SHP77 treated with DMSO at 0.1 percent for 48 hours (cell line): Measurements from ENCODE around the gene PGAP3.

Experiments used
- DNase-seq: peaks from one replicate; lab custom pipeline; 2025; lab: John Stamatoyannopoulos, UW

PGAP3 gene

DNA sequence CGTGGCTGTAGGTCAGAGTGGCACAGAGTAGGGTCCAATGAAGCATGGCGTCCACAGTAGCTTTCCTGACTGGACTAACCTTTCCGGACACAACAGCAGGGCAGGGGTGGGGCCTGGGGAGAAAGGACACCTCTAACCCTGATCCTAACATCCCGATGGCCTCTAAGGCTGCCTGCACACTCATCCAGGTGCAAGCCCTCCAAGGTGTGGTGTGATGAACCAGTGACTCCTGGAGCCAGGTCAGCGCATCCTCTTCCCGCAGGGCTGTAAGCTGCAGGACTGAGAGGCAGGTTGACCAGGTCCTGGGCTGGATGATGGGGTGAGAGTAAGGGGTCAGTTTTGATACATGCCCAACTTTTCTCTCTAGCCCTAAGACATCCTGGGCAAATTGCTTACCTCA lies 8.9 kb upstream of the PGAP3 start:
- no peak for DNase-seq

DNA sequence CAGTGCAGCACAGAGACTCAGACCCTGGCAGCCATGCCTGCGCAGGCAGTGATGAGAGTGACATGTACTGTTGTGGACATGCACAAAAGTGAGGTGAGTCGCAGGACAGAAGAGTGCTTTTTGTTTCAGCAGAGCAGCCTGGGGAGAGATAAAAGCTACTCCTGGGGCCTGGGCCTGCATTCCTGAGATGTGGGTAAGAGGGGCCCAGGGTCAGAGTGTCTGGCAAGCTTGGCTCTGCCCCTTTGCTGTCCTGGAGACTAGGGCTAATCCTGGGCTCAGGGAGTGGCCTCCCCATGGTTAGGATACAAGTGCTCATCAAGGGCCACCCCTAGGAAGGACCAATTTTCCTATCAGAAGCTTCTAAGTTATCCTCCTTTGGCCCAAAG lies 7.2 kb upstream of the PGAP3 start:
- no peak for DNase-seq

DNA sequence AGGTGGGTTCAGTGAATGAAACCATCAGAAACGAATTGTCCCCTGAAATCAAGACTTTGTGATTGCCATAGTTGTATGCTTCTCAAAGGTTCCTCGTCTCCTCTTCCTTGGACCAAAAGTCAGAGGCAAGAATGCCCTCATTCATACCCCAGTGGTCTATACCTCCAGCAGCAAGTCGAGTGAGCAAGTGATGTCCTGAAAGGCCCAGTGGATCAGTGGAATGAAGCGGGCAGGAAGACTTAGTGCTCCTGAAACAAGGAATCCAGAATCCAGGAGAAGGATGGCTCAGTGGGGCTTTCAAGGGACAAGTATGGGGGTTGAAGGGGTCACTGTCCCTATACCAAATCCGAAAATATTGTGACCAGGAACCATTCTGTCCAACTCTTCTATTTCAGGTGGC lies 6.7 kb upstream of the PGAP3 start:
- no peak for DNase-seq

DNA sequence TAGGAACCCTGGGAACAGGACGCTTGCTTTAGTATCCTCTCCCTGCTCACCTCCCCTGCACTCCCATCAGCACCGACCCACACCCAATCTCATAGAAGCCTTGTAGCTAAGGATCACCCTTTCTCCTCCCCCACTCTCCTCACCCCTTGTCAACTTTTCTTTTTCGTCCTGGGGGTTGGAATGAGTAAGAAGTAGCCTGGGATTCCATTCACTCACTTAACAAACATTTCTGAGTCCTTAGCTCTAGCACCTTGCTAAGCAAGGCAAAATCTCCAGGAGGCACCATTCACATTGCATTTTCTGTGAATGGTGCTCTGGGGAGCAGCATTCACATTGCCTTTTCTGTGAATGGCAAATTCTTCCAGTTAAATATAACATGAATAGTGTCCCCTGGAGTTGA lies 1.1 kb upstream of the PGAP3 start:
- DNase-seq, result no peak

DNA sequence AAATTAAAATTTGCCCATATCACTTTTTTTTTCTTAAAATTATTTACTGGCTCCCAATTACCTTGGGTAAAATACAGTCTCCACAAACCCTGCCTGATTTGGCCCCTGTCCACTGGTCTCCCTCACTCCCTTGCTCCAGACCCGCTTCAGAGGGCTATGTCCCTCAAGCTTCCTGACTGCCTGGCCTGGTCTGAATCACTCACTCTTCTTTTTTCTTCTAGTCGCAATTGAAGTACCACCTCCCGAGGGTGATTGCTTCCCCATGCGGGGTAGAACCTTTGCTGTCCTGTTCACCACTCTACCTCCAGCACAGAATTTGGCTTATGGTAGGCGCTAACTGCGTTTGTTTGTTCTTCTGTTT lies 598 bp upstream of the PGAP3 start:
- no peak for DNase-seq

DNA sequence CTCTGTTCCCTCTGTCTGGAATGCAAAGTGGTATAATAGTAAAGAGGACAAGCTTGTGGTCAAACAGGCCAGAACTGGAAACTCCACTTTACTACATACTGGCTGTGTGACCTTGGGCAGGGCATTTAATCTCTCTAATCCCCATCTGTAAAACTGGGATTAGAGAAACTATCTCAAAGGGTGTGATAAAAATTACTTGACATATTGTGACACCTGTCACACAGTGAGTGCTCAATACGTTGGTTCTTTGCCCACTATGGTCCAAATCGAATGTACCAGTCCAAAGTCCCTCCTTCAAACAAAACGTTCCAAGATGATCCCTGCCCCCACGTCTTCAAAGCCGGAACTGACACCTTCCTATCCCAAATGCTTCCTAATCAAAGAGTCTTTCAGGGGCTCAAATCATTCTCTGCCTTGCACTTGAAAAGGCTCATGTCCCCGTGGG lies 734 bp downstream of the PGAP3 start:
- DNase-seq, result no peak

DNA sequence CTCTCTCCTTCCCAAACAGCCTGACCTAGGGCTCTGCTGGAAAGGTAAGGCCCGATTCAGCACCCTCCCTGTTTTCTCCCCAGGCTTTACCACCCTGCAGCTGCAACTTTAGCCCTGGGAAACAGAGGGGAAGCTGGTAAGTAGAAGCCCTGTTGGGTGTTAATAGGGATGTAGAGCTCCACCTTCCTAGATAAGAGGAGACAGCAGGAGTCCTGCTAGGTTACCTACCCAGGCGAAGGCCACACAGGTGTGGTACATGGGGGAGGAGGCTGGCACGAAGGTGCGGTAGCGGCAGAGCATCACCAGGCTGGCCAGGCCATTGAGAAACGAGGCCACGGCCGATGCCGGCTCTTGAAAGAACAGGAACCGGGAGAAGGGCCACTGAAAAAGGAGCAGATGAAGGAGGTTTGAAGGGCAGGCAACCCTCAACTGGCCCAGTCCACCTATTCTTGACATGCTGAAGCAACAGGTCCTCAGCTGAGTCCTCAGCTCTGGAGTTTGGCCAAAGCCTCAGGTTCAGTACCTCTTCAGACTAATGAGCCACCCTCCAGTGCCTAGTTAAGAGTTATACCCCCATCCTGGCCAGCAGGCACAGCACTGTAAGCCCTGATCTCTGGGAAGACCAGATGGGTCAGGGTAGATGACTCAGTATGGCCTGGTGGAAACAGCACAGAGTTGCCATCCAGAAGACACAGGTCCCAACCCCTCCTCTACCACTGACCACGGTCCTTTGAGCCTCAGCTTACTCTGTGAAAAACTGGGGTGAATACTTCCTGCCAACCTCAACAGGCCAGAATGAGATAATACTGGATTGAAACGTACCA lies 3.3 kb downstream of the PGAP3 start:
- no peak for DNase-seq

DNA sequence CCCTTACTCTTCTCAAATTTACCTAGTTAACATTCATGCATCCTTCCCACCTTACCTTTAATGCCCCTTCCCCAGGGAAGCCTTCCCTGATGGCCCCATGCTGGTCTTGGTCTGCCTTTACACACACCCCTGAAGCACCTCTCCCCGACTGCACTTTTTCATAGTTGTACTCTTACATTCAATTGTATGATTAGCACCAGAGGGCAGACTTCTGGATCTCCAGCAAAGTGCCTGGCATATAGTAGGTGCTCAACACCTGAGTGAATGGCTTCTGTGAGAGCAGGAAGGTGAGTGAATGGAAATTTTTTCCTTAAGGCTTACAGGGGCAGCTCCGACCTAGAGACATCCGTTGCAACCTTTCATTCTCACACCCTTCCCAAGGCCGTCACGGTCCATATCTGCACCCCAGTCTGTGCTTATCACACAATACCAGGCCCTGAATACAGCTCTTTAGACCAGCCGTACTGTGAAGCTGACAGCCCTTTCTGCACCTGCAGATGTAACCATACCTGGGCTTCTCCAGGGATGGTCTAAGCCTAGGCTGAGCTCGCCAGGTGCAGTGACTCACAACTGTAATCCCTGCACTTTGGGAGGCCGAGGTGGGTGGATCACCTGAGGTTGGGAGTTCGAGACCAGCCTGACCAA lies 4.4 kb downstream of the PGAP3 start:
- DNase-seq, result no peak

DNA sequence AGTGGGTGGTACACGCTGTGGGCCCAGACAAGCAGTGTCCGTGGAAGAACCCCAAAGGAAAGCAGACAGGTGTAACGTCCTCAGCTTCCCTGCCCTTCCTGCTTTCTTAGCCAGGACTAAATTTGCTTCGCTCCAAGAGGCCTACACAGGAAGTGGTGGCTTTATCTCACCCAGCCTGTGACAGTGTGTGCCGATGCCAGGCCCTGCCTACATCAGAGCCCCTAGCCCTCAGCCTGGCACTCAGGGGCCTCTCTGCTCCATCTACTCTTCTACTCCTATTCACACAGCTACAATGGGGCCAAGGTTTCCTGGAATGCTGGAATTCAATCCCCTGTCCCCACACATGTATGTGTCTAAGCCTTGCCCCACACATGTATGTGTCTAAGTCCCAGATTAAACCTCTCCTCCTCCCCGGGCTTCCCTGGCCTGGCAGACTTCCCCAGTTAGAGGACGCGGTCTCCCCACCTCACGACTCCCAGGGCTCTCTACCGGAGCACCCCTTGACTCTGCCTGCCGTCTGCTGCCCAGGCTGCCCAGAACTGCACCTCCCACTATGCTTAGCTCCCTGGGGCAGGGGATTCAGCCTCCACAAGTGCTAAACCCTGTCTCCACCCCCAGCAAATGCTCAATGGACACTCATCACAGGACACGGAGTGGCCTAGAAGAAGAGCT lies 8.2 kb downstream of the PGAP3 start:
- DNase-seq, result no peak

DNA sequence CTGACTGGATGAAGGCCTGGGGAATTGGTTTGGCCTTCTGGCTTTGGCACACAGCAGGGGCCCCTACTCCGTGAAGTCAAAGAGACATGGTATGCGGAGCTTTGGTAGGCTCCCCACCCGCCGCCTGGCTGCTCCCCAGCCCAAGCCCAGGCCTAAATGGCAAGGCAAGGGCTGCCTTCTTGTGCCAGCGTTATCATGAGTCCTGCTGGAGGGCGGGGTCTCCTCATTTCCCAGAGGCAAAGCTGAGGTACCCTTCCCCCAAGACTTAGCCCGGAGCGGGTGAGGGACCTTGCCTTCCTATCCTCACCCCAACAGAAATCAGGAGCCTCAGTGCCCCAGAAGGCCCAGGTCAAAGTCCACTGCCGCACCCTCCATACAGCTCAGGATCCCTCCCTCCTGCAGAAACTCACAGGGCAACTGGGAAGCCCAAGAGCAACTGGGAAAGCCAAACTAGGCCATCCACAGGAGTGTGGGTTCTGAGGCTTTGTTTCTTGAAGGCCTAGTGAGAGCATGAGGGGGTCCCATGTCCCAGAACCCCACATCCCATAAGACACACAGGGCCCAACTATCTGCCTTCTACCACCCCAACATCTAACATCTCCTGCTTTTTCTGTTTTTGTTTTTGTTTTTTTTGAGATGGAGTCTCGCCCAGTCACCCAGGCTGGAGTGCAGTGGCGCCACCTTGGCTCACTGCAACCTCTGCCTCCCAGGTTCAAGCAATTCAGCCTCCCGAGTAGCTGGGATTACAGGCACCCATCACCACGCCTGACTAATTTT lies 9.3 kb downstream of the PGAP3 start:
- DNase-seq, result no peak

DNA sequence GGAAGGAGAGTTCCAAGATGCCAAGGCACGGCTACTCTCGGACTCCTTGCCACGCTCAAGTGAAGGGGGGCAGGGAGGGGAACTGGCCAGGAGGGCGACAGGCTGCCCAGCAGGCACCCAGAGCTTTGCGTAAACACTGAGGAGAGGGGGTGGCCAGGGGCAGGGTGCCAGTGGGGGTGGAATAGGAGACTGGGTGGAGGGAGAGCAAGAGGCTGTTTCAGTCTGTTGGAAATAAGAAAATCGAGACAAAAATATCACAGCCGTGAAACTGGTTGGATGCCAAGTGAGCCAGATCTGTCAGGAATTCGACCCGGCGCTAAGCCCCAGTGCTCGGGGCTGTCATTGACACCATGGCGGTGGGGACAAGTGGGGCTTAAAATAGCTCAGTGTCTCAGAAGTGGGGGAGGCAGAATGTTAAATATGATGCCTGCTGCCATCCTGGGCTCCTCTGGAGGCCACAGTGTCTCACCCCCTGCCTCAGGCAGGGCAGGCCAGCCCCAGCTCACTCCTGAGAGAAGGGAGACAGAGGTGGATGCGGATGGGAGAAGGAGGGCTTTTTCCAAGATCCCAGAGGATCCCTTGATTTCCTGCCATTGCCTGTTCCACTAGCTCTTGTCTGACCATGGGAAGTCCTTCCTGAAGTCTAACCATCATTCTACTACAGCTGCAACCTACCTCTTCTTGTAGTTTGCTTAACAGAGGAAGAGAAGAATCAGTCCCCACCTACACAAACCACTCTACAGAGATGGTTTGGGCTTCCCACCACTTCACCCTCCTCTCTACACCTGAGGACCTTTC lies 10.1 kb downstream of the PGAP3 start:
- DNase-seq, result no peak

DNA sequence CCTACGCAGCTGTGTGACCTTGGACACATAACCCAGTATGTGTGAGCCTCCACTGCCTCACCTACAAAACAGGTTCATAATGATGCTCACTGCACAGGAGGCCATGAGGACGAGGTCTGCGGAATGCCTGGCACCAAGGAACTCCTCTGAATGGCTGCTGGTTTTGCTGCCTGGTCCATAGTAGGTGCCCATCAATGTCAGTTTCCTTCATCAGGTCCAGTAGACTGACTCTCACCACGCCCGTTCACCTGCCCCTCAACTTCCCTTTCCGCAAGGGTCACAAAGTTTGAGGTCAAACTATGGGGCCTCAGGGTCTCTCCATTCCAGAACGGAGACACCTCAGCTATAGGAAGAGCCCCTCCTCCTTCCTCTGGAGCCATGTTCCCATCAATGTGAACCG lies 10.8 kb downstream of the PGAP3 start:
- DNase-seq, result no peak

DNA sequence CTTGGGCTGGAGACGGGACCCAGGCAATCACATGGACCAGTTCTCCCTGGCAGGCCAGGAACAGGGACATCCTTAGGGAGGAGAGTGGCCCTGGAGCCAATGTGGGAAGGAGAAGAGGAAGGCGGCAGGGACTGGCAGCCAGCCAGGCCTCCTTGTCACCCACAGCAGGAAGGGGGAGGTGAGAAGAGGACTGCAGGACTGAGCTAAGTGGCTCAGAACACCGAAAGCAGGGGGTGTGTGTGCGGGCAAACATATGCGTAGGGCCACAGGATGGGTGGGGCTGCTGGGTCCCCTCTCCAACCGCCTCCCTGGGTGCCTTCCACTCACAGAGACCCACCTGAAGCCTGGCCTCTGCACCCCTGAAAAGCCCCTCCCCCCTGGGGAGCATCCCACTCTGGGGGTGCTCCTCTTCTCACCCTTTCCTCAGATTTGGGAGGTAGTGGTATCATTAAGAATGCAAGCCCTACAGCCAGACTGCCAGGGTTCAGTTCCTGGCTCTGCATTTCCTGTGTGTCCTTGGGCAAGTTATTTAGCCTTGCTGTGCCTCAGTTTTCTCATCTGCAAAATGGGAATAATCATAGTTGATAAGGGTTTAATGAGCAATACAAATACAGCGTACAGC lies 11.5 kb downstream of the PGAP3 start:
- peak; percentile 8 for DNase-seq

DNA sequence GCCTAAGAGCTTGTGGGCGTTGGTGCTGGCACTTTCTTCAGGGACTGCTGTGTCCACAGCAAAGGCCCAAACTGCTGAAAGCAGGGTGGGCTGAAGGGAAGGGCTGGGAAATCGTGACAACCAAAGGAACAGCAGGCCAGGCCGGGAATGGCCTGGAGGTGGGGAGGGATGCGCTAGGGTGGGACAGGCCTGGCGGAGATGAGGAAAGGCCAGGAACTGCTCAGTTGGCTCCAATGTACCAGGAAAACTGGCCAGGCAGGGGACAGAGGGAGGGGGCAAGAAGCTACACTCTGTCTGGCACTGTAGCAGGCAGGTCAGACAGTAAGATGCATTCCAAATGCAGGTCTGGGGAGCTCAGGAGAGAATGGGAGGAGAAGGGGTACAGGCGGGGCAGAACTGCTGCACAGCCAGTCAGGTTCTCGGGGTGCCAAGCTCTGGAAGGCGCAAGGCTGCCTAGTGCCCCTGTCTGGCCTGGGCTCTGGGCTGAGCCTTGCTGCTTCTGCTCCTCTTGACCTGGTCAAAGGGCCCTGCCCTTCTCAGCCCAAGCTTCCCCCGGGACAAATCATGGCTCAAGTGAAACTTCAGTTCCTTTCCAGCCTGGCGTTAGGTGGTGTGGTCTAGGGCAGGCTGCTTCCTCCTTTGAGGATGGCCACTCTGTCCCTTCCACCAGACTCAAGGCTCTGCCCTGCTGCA lies 12.3 kb downstream of the PGAP3 start:
- no peak for DNase-seq

DNA sequence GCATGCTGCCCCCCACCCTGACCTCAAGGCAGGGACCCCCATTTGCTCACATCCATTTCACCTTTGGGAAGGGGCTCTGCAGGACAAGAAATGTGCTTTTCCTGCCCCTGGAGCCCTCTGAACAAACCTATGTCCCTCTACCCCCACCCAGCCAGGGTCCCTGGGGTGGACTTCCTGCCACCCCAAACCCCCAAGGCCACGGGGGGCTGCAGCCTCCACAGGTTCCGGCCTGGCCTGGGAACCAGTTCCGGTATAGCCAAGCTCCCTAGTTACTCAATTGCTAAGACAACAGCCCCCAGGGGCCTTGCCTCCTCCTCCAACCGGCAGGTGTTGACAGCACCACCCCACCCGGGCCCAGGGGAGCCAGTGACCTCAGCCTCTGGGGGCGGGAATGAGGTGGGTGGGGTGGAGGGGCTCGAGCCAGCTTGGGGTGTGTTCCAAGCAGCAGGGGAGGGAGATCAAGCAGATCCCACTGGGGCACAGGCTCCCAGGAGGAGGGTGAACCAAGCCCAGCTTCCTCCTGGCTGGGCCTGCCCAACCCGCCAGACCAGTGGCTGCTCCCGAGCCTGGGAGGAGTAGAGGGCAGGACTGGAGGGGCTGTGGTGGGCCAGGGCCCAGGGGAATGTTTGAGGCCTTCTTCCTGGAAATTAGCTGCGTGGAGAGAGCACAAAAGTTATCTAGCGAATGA lies 13.0 kb downstream of the PGAP3 start:
- DNase-seq, result no peak

DNA sequence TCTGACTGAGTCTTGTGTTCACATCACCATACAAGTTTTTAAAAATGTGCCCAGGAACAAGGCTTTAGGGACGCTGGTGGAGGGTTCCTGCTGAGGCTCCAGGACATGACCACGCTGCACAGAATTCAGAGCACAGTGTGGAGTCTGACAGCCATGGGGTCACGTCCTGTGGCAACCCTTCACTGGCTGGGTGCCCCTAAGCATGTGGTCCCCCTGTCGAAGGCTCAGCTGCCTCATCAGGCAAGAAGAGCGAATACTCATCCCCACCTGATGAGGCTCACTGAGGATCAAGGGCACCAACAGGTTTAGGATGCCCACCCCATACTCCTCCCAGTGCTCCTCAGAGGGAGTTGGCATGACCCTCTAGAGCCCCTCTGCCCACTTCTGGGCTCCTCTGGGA lies 13.7 kb downstream of the PGAP3 start:
- no peak for DNase-seq

DNA sequence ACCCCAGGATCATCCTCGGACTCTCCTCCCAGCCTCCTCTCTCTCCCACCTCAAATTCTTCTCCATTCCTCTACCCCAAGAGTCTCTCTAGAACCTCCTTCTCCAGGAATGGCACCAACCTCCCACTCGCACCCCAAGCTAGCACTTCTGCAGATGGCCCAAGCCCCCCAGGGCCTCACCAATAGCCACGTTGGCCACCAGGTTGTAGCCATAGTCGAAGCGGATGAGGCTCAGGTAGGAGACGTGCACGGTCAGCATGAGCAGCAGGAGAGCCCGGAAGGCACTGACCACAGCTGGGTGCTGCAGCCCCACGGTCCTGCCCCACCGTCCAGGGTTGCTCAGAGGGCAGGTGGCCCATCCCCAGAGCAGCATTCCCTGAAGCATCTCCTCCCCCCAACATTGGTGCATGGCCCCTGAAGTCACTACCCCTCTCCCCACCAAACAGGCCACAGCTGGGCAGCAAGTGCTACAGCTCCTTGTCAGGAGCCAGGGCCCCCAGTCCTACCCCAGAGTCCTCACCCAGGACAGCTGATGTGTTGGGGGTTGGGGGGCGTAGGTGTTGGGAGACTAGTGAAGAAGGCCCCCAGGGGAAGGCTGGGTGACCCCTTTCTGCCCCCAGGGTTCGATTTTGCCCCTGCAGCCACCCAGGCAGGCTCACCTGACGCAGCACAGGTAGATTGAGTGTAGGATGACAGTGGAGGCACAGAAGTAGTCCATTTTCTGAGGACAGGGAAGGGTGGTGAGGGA lies 14.3 kb downstream of the PGAP3 start:
- no peak for DNase-seq

DNA sequence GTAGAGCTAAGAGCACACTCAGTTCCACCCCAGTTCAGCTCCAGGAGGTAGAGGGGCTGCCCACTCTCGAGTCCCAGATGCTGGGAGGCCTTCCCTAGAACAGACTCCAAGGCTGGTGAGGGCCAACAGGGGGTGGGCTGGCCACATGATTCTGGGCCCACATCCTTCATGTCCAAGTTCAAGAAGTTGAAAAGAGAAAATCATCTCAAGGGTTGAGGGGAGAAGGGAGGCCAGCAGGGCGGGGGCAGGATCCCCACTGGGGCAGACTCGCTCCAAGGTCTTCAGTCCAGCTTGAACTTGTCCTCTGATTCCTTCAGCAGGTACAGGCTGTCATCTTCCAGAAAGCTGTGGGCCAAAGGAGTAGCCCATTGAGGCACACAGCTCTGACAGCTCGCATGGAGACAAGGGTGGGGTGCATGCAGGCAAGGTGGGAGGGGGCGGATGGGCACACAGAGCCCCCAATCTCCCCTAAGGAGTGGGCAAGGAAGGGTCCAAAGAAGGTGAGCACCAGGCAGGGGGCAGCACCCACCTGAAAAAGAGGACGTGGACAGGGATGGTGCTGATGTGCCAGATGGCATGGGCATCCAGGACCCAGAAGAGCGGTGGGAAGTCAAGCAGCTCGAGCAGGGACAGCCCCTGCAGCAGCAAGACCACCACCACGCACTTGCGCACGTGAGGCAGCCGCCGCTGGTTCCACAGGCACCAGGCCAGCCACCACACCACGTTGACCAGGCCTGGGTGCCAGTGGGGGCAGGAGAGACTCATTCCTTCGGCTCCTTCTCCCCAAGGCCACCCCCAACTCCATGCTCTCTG lies 15.1 kb downstream of the PGAP3 start:
- no peak for DNase-seq
